HepG2 (cell line): Measurements from ENCODE around the gene MEMO1. TPM values are rescaled to one million over a fixed set of nuclear protein-coding genes. Genes with fewer than 3 reads are reported as not detected.
A peak's percentile ranks its signal among the peaks of the same experiment; 100 is the strongest.

ENCODE experiments used
- BCL6 ChIP-seq: IDR thresholded peaks from 2 replicates; pipeline ENCODE4 v1.6.1; 2016; ENCODE audit warnings: missing genetic modification reagents, missing compliant biosample characterization
- EP300 ChIP-seq, 3 experiments: sonication (generic) in 1 of 3; formaldehyde crosslinking in 1 of 3; IDR thresholded peaks; 2 replicates each; pipeline versions ENCODE4 v1.5.1 to v1.6.1; 2011 to 2020; ENCODE audit warnings: low read depth in 2 of 3, low read length in 2 of 3, borderline replicate concordance in 1 of 3, improper control_type of control experiment in 1 of 3, mild to moderate bottlenecking in 1 of 3, missing genetic modification reagents in 1 of 3, moderate library complexity in 1 of 3
- HIC2 ChIP-seq: sonication (generic); formaldehyde crosslinking; IDR thresholded peaks from 2 replicates; pipeline ENCODE4 v1.9.0; 2022; ENCODE audit warnings: low read depth, missing genetic modification reagents
- HNF4G ChIP-seq, 2 experiments: sonication (generic) in 1 of 2; formaldehyde crosslinking in 1 of 2; IDR thresholded peaks; 2 replicates each; pipeline versions ENCODE4 v1.4.0 to v1.6.1; 2011 to 2020; ENCODE audit warnings: borderline replicate concordance in 2 of 2, low read depth in 2 of 2, mild to moderate bottlenecking in 2 of 2, low read length in 1 of 2, missing genetic modification reagents in 1 of 2, moderate library complexity in 1 of 2
- HOXA7 ChIP-seq: sonication (generic); formaldehyde crosslinking; IDR thresholded peaks from 2 replicates; pipeline ENCODE4 v1.8.1; 2022; ENCODE audit warnings: mild to moderate bottlenecking, missing genetic modification reagents, moderate library complexity
- MIXL1 ChIP-seq: IDR thresholded peaks from 2 replicates; pipeline ENCODE4 v1.6.1; 2016
- MLLT10 ChIP-seq: sonication (generic); formaldehyde crosslinking; IDR thresholded peaks from 2 replicates; pipeline ENCODE4 v1.4.0; 2020; ENCODE audit warnings: missing genetic modification reagents
- ZBTB7B ChIP-seq: sonication (generic); formaldehyde crosslinking; IDR thresholded peaks from 2 replicates; pipeline ENCODE4 v1.4.0; 2020; ENCODE audit warnings: missing genetic modification reagents
- ZEB1 ChIP-seq: IDR thresholded peaks from 2 replicates; pipeline ENCODE4 v1.6.1; 2012; ENCODE audit warnings: mild to moderate bottlenecking, low read depth, inconsistent platforms; ENCODE audit not compliant: insufficient replicate concordance
- ZFP37 ChIP-seq: sonication (generic); formaldehyde crosslinking; IDR thresholded peaks from 2 replicates; pipeline ENCODE4 v1.4.0; 2020; ENCODE audit warnings: missing genetic modification reagents, borderline replicate concordance
- ZNF333 ChIP-seq: sonication (generic); formaldehyde crosslinking; IDR thresholded peaks from 2 replicates; pipeline ENCODE4 v1.4.0; 2020; ENCODE audit warnings: mild to moderate bottlenecking, missing genetic modification reagents, borderline replicate concordance
- ZNF572 ChIP-seq: sonication (generic); formaldehyde crosslinking; IDR thresholded peaks from 2 replicates; pipeline ENCODE4 v1.5.1; 2020; ENCODE audit warnings: mild to moderate bottlenecking, missing genetic modification reagents
- ZNF740 ChIP-seq: sonication (generic); formaldehyde crosslinking; IDR thresholded peaks from 2 replicates; pipeline ENCODE4 v1.4.0; 2020; ENCODE audit warnings: missing genetic modification reagents
- polyA plus RNA-seq, 8 experiments: library from polyadenylated mRNA; depleted of rRNA in 3 of 8; stranded (reverse) in 7 of 8; unstranded in 1 of 8; fragments of >200 nt; fragmentation: Illumina TruSeq in 4 of 8; extraction: Trizol in 4 of 8; gene quantifications; 2 replicates each; pipeline versions ENCODE4 v1.2.1 to v1.2.3, GENCODE V29; 2011 to 2016; ENCODE audit warnings: low read depth in 4 of 8, missing spikeins in 1 of 8, mixed read lengths in 1 of 8; ENCODE audit not compliant: insufficient read depth in 1 of 8
- total RNA-seq, 5 experiments: library from RNA; depleted of rRNA; stranded (reverse); fragments of >200 nt; fragmentation: Illumina TruSeq; extraction: Trizol; gene quantifications; 2 replicates each; pipeline ENCODE4 v1.2.3, GENCODE V29; 2016; ENCODE audit warnings: low read depth in 1 of 5
- TF ChIP-seq, protein P1 (sequence below): sonication (generic); formaldehyde crosslinking; IDR thresholded peaks from 2 replicates; pipeline ENCODE4 v1.4.0; 2020; ENCODE audit warnings: mild to moderate bottlenecking, missing genetic modification reagents, borderline replicate concordance
- TF ChIP-seq, protein P2 (sequence below): sonication (generic); formaldehyde crosslinking; IDR thresholded peaks from 2 replicates; pipeline ENCODE4 v1.8.0; 2023; ENCODE audit warnings: mild to moderate bottlenecking, missing genetic modification reagents
- TF ChIP-seq, protein P3 (sequence below): IDR thresholded peaks from 2 replicates; pipeline ENCODE4 v1.6.1; 2016; ENCODE audit warnings: mild to moderate bottlenecking, missing biosample characterization, missing genetic modification reagents

Gene MEMO1
- total and polyA plus RNA-seq, 2 of the 13 experiments (the other 11 are each of a cell fraction or from before 2014, with no cell fraction given) = 69.8 to 81.6 TPM

DNA sequence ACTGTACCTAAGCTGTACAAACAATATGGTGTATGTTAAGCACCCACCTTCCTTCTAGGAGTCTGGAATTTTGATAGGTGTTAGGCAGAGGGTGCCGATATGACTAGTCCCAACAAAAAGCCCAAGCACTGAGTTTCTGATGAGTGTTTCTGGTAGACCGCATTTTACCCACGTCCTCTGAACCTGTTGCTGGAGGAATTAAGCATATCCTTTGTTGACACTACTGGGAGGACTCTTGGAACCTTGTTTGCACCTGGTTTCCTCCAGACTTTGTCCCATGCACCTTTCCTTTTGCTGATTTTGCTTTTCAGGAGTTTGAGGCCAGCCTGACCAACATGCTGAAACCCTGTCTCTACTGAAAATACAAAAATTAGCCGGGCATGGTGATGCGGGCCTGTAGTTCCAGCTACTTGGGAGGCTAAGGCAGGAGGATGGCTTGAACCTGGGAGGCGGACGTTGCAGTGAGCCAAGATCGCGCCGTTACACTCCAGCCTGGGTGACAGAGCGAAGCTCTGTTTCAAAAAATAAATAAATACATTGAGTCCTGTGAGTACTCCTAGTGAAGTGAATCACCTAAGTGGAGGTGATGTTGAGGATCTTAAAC, 41.1 kb upstream of the MEMO1 start (continued):
- TF ChIP-seq HIC2 (CRISPR knock-in tag) (no peak), EP300 (IDR thresholded peaks at IDR 0.05; ENCODE audit: low read depth in 2 of 2, low read length in 2 of 2) (no peak), EP300 (CRISPR knock-in tag; IDR thresholded peaks at IDR 0.05; ENCODE audit: borderline replicate concordance) (no peak), HOXA7 (CRISPR knock-in tag) (no peak), ZNF740 (no peak), MLLT10 (CRISPR knock-in tag) (no peak), ZNF572 (CRISPR knock-in tag) (no peak), HNF4G (IDR thresholded peaks at IDR 0.05; ENCODE audit: borderline replicate concordance, low read depth, low read length) (no peak), HNF4G (CRISPR knock-in tag; IDR thresholded peaks at IDR 0.05; ENCODE audit: borderline replicate concordance, low read depth) (no peak), MIXL1 (no peak), ZEB1 (peak; percentile 61), ZBTB7B (CRISPR knock-in tag) (no peak), BCL6 (CRISPR knock-in tag) (peak; percentile 51; the same call in 1 of the 2 replicates), ZNF333 (no peak), ZFP37 (CRISPR knock-in tag) (no peak)
- TF ChIP-seq, protein P1, sequence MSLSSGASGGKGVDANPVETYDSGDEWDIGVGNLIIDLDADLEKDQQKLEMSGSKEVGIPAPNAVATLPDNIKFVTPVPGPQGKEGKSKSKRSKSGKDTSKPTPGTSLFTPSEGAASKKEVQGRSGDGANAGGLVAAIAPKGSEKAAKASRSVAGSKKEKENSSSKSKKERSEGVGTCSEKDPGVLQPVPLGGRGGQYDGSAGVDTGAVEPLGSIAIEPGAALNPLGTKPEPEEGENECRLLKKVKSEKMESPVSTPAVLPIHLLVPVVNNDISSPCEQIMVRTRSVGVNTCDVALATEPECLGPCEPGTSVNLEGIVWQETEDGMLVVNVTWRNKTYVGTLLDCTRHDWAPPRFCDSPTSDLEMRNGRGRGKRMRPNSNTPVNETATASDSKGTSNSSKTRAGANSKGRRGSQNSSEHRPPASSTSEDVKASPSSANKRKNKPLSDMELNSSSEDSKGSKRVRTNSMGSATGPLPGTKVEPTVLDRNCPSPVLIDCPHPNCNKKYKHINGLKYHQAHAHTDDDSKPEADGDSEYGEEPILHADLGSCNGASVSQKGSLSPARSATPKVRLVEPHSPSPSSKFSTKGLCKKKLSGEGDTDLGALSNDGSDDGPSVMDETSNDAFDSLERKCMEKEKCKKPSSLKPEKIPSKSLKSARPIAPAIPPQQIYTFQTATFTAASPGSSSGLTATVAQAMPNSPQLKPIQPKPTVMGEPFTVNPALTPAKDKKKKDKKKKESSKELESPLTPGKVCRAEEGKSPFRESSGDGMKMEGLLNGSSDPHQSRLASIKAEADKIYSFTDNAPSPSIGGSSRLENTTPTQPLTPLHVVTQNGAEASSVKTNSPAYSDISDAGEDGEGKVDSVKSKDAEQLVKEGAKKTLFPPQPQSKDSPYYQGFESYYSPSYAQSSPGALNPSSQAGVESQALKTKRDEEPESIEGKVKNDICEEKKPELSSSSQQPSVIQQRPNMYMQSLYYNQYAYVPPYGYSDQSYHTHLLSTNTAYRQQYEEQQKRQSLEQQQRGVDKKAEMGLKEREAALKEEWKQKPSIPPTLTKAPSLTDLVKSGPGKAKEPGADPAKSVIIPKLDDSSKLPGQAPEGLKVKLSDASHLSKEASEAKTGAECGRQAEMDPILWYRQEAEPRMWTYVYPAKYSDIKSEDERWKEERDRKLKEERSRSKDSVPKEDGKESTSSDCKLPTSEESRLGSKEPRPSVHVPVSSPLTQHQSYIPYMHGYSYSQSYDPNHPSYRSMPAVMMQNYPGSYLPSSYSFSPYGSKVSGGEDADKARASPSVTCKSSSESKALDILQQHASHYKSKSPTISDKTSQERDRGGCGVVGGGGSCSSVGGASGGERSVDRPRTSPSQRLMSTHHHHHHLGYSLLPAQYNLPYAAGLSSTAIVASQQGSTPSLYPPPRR (CRISPR knock-in tag) = 0 out of 2 replicates have a peak, but pooled peaks have one; percentile 32
- TF ChIP-seq, protein P2, sequence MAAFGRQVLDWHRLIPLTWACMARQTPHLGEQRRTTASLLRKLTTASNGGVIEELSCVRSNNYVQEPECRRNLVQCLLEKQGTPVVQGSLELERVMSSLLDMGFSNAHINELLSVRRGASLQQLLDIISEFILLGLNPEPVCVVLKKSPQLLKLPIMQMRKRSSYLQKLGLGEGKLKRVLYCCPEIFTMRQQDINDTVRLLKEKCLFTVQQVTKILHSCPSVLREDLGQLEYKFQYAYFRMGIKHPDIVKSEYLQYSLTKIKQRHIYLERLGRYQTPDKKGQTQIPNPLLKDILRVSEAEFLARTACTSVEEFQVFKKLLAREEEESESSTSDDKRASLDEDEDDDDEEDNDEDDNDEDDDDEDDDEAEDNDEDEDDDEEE (CRISPR knock-in tag) = no peak
- TF ChIP-seq, protein P3, sequence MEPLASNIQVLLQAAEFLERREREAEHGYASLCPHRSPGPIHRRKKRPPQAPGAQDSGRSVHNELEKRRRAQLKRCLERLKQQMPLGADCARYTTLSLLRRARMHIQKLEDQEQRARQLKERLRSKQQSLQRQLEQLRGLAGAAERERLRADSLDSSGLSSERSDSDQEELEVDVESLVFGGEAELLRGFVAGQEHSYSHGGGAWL = no peak
